BLaER1 treated with 17β-estradiol and CSF1 and Interleukin-3, amounts not matched to agents 10 nM and 100 nM (cell line): ENCODE data around the gene HPS6.
A peak's percentile ranks its signal among the peaks of the same experiment; 100 is the strongest.

Experiments
- H3K27ac ChIP-seq, 11 experiments: shearing (Covaris generic); formaldehyde crosslinking; 2 replicates each; pipeline ENCODE4 v1.8.1; 2022
- H3K27me3 ChIP-seq, 11 experiments: shearing (Covaris generic); formaldehyde crosslinking; 2 replicates each; pipeline ENCODE4 v1.8.1; 2022
- H3K36me3 ChIP-seq, 11 experiments: shearing (Covaris generic); formaldehyde crosslinking; 2 replicates each; pipeline ENCODE4 v1.8.1; 2022
- H3K4me1 ChIP-seq, 10 experiments: shearing (Covaris generic); formaldehyde crosslinking; 2 replicates each; pipeline ENCODE4 v1.8.1; 2022
- H3K4me2 ChIP-seq, 11 experiments: shearing (Covaris generic); formaldehyde crosslinking; 2 replicates each; pipeline ENCODE4 v1.8.1; 2022
- H3K4me3 ChIP-seq, 10 experiments: shearing (Covaris generic); formaldehyde crosslinking; 2 replicates each; pipeline ENCODE4 v1.8.1; 2022
- H3K9ac ChIP-seq, 11 experiments: shearing (Covaris generic); formaldehyde crosslinking; 2 replicates each; pipeline ENCODE4 v1.8.1; 2022
- H3K9me3 ChIP-seq, 11 experiments: shearing (Covaris generic); formaldehyde crosslinking; replicated peaks in 1 of 11; 2 replicates each; pipeline ENCODE4 v1.8.1; 2022
- H4K20me1 ChIP-seq, 11 experiments: shearing (Covaris generic); formaldehyde crosslinking; 2 replicates each; pipeline ENCODE4 v1.8.1; 2022
- Cebpa-rat ChIP-seq, 11 experiments: shearing (Covaris generic); IDR thresholded peaks; 2 replicates each; pipeline ENCODE4 v1.8.1; 2022

The HPS6 gene

GRCh38 chr10:102085336-102085735 is 20.2 kb downstream of the HPS6 start:
- no peak overlapping the region for H3K4me3 ChIP-seq
- no peaks in the 10 kb centered on the region for H3K9me3 ChIP-seq
- H4K20me1 ChIP-seq = no peaks in the 10 kb centered on the region
- peak overlapping the region in 2 of 11 experiments; percentile 3 to 23; a peak in 1 of 22 replicates for H3K4me2 ChIP-seq
- no peaks in the 10 kb centered on the region for H3K27me3 ChIP-seq
- no peaks in the 10 kb centered on the region for H3K36me3 ChIP-seq
- TF ChIP-seq Cebpa-rat (IDR thresholded peaks at IDR 0.05) = no peak
- H3K27ac ChIP-seq = no peak overlapping the region
- no peak overlapping the region for H3K9ac ChIP-seq
- H3K4me1 ChIP-seq = peaks cover 0 to 9% (median 2%) of the 10 kb centered on the region in 10 experiments; a peak in 5 of 20 replicates

GRCh38 chr10:102086196-102086595 is 21.0 kb downstream of the HPS6 start:
- Histone ChIP-seq H3K36me3 (no peaks in the 10 kb centered on the region), H3K4me3 (no peak overlapping the region)

GRCh38 chr10:102090772-102091171 is 25.6 kb downstream of the HPS6 start:
- Histone ChIP-seq H3K36me3 (no peaks in the 10 kb centered on the region), H3K4me1 (peaks cover 0 to under 1% (median 0%) of the 10 kb centered on the region in 10 experiments; a peak in 2 of 20 replicates), H4K20me1 (no peaks in the 10 kb centered on the region), H3K4me3 (no peak overlapping the region), H3K27me3 (no peaks in the 10 kb centered on the region), H3K4me2 (no peak overlapping the region), H3K9ac (no peak overlapping the region), H3K27ac (no peak overlapping the region), H3K9me3 (no peaks in the 10 kb centered on the region)
- no peak for TF ChIP-seq Cebpa-rat (IDR thresholded peaks at IDR 0.05)

More at GRCh38 chr10:102086196-102086595, 21.0 kb downstream of the HPS6 start:
- no peaks in the 10 kb centered on the region for H4K20me1 ChIP-seq
- TF ChIP-seq Cebpa-rat (IDR thresholded peaks at IDR 0.05) = no peak
- H3K27ac ChIP-seq = no peak overlapping the region
- peaks cover 0 to 9% (median 2%) of the 10 kb centered on the region in 10 experiments; a peak in 5 of 20 replicates for H3K4me1 ChIP-seq
- no peaks in the 10 kb centered on the region for H3K27me3 ChIP-seq
- no peak overlapping the region for H3K4me2 ChIP-seq
- H3K9me3 ChIP-seq = no peaks in the 10 kb centered on the region
- H3K9ac ChIP-seq = no peak overlapping the region

- peaks cover 0 to 10% (median 0%) of the 10 kb centered on the region in 11 experiments; a peak in 7 of 22 replicates for H3K36me3 ChIP-seq
- no peaks in the 10 kb centered on the region for H3K9me3 ChIP-seq
- H3K9ac ChIP-seq = no peak overlapping the region
- H3K4me1 ChIP-seq = no peaks in the 10 kb centered on the region
- H3K4me2 ChIP-seq = no peak overlapping the region
- H3K27ac ChIP-seq = no peak overlapping the region
- no peak overlapping the region for H3K4me3 ChIP-seq
- no peaks in the 10 kb centered on the region for H4K20me1 ChIP-seq
- TF ChIP-seq Cebpa-rat (IDR thresholded peaks at IDR 0.05) = no peak
- no peaks in the 10 kb centered on the region for H3K27me3 ChIP-seq
Observed at GRCh38 chr10:102096449-102096848, 31.3 kb downstream of the HPS6 start.

- Histone ChIP-seq H3K9ac (no peak overlapping the region), H3K9me3 (no peaks in the 10 kb centered on the region), H3K4me1 (peaks cover 18 to 24% (median 20%) of the 10 kb centered on the region in 10 experiments; a peak in 19 of 20 replicates), H3K4me2 (no peak overlapping the region), H4K20me1 (peaks cover 0 to 22% (median 4%) of the 10 kb centered on the region in 11 experiments; a peak in 9 of 22 replicates), H3K4me3 (no peak overlapping the region), H3K36me3 (peaks cover 0 to 46% (median 22%) of the 10 kb centered on the region in 11 experiments; a peak in 17 of 22 replicates), H3K27me3 (no peaks in the 10 kb centered on the region), H3K27ac (no peak overlapping the region)
- TF ChIP-seq Cebpa-rat (IDR thresholded peaks at IDR 0.05) = no peak
Observed at GRCh38 chr10:102101152-102101551, 36.0 kb downstream of the HPS6 start.

- H3K4me1 ChIP-seq = peaks cover 28 to 36% (median 32%) of the 10 kb centered on the region in 10 experiments
- H4K20me1 ChIP-seq = peaks cover 8 to 35% (median 16%) of the 10 kb centered on the region in 11 experiments; a peak in 18 of 22 replicates
- H3K9me3 ChIP-seq = no peaks in the 10 kb centered on the region
- no peaks in the 10 kb centered on the region for H3K27me3 ChIP-seq
- no peak overlapping the region for H3K27ac ChIP-seq
- H3K36me3 ChIP-seq = peaks cover 11 to 58% (median 34%) of the 10 kb centered on the region in 11 experiments
- H3K4me2 ChIP-seq = no peak overlapping the region
- no peak overlapping the region for H3K9ac ChIP-seq
- no peak overlapping the region for H3K4me3 ChIP-seq
- TF ChIP-seq Cebpa-rat (IDR thresholded peaks at IDR 0.05) = no peak
Observed at GRCh38 chr10:102102421-102102820, 37.3 kb downstream of the HPS6 start.

GRCh38 chr10:102106998-102107397 is 41.8 kb downstream of the HPS6 start:
- Histone ChIP-seq H3K27ac (no peak overlapping the region), H4K20me1 (peaks cover 51 to 81% (median 61%) of the 10 kb centered on the region in 11 experiments), H3K27me3 (no peaks in the 10 kb centered on the region), H3K9me3 (no peaks in the 10 kb centered on the region), H3K4me1 (peaks cover 36 to 68% (median 52%) of the 10 kb centered on the region in 10 experiments), H3K9ac (no peak overlapping the region), H3K4me2 (peak overlapping the region in 5 of 11 experiments; percentile 12 to 25 (median 18); a peak in 2 of 22 replicates), H3K4me3 (no peak overlapping the region), H3K36me3 (peaks cover 55 to 99% (median 79%) of the 10 kb centered on the region in 11 experiments)
- no peak for TF ChIP-seq Cebpa-rat (IDR thresholded peaks at IDR 0.05)

GRCh38 chr10:102109166-102110116 is 44.3 kb downstream of the HPS6 start:
- Histone ChIP-seq H3K27me3 (no peaks in the 10 kb centered on the region), H3K9me3 (no peaks in the 10 kb centered on the region), H3K9ac (peak overlapping the region in 1 of 11 experiments; percentile 12; a peak in 1 of 22 replicates), H3K36me3 (peaks cover 55 to 82% (median 71%) of the 10 kb centered on the region in 11 experiments), H3K27ac (no peak overlapping the region), H4K20me1 (peaks cover 73 to 94% (median 85%) of the 10 kb centered on the region in 11 experiments), H3K4me1 (peaks cover 54 to 80% (median 67%) of the 10 kb centered on the region in 10 experiments), H3K4me2 (peak overlapping the region in 1 of 11 experiments; percentile 10; a peak in 1 of 22 replicates), H3K4me3 (no peak overlapping the region)
- no peak for TF ChIP-seq Cebpa-rat (IDR thresholded peaks at IDR 0.05)

GRCh38 chr10:102111276-102111675 is 46.1 kb downstream of the HPS6 start:
- Histone ChIP-seq H3K27me3 (no peaks in the 10 kb centered on the region), H3K4me2 (0 out of 22 replicates have a peak overlapping the region, but pooled peaks of 1 of the 11 experiments have one; percentile 14), H3K4me1 (peaks cover 50 to 75% (median 62%) of the 10 kb centered on the region in 10 experiments), H3K27ac (0 out of 22 replicates have a peak overlapping the region, but pooled peaks of 1 of the 11 experiments have one; percentile 8), H3K36me3 (peaks cover 55 to 64% (median 58%) of the 10 kb centered on the region in 11 experiments), H3K9me3 (no peaks in the 10 kb centered on the region), H4K20me1 (peaks cover 71 to 94% (median 80%) of the 10 kb centered on the region in 11 experiments), H3K4me3 (no peak overlapping the region), H3K9ac (no peak overlapping the region)
- TF ChIP-seq Cebpa-rat (IDR thresholded peaks at IDR 0.05) = no peak
